Measurements from ENCODE around the gene NRCAM.

DNA sequence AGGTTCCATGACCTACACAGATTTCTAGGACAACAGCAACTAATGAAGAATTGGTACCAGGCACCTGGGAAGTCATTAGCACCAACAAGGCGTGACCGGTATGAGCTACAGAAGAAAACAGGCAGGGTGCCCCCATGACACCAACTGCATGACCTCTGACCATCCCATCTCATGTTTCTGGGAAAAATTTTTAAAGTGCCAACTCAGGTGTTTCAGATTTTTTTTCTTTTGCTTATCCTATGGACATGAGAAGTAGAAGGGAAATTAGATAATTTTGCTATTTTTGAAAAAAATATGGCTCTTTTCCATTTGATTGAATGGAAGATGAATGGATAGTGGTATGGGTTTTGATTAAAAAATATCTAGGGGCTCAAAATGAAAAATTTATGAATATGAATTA, 154.8 kb downstream of the NRCAM start:
- TF ChIP-seq, protein P1, sequence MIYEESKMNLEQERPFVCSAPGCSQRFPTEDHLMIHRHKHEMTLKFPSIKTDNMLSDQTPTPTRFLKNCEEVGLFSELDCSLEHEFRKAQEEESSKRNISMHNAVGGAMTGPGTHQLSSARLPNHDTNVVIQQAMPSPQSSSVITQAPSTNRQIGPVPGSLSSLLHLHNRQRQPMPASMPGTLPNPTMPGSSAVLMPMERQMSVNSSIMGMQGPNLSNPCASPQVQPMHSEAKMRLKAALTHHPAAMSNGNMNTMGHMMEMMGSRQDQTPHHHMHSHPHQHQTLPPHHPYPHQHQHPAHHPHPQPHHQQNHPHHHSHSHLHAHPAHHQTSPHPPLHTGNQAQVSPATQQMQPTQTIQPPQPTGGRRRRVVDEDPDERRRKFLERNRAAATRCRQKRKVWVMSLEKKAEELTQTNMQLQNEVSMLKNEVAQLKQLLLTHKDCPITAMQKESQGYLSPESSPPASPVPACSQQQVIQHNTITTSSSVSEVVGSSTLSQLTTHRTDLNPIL (CRISPR knock-in tag; IDR thresholded peaks at IDR 0.05; ENCODE audit: low read depth) = no peak
- TF ChIP-seq BACH2 (CRISPR knock-in tag; IDR thresholded peaks at IDR 0.05; ENCODE audit: borderline replicate concordance) = no peak
- TF ChIP-seq, protein P2, sequence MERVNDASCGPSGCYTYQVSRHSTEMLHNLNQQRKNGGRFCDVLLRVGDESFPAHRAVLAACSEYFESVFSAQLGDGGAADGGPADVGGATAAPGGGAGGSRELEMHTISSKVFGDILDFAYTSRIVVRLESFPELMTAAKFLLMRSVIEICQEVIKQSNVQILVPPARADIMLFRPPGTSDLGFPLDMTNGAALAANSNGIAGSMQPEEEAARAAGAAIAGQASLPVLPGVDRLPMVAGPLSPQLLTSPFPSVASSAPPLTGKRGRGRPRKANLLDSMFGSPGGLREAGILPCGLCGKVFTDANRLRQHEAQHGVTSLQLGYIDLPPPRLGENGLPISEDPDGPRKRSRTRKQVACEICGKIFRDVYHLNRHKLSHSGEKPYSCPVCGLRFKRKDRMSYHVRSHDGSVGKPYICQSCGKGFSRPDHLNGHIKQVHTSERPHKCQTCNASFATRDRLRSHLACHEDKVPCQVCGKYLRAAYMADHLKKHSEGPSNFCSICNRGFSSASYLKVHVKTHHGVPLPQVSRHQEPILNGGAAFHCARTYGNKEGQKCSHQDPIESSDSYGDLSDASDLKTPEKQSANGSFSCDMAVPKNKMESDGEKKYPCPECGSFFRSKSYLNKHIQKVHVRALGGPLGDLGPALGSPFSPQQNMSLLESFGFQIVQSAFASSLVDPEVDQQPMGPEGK (CRISPR knock-in tag; IDR thresholded peaks at IDR 0.05; ENCODE audit: borderline replicate concordance) = no peak
- TF ChIP-seq RARB (CRISPR knock-in tag; IDR thresholded peaks at IDR 0.05) = no peak
- no peak for TF ChIP-seq ZNF70 (CRISPR knock-in tag; IDR thresholded peaks at IDR 0.05)
- TF ChIP-seq ARNTL (CRISPR knock-in tag; IDR thresholded peaks at IDR 0.05; ENCODE audit: borderline replicate concordance, low read depth) = no peak
- TF ChIP-seq, protein P3, sequence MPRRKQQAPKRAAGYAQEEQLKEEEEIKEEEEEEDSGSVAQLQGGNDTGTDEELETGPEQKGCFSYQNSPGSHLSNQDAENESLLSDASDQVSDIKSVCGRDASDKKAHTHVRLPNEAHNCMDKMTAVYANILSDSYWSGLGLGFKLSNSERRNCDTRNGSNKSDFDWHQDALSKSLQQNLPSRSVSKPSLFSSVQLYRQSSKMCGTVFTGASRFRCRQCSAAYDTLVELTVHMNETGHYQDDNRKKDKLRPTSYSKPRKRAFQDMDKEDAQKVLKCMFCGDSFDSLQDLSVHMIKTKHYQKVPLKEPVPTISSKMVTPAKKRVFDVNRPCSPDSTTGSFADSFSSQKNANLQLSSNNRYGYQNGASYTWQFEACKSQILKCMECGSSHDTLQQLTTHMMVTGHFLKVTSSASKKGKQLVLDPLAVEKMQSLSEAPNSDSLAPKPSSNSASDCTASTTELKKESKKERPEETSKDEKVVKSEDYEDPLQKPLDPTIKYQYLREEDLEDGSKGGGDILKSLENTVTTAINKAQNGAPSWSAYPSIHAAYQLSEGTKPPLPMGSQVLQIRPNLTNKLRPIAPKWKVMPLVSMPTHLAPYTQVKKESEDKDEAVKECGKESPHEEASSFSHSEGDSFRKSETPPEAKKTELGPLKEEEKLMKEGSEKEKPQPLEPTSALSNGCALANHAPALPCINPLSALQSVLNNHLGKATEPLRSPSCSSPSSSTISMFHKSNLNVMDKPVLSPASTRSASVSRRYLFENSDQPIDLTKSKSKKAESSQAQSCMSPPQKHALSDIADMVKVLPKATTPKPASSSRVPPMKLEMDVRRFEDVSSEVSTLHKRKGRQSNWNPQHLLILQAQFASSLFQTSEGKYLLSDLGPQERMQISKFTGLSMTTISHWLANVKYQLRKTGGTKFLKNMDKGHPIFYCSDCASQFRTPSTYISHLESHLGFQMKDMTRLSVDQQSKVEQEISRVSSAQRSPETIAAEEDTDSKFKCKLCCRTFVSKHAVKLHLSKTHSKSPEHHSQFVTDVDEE (CRISPR knock-in tag; IDR thresholded peaks at IDR 0.05) = no peak
- no peak for TF ChIP-seq SNAI2 (CRISPR knock-in tag; IDR thresholded peaks at IDR 0.05)
- TF ChIP-seq, protein P4, sequence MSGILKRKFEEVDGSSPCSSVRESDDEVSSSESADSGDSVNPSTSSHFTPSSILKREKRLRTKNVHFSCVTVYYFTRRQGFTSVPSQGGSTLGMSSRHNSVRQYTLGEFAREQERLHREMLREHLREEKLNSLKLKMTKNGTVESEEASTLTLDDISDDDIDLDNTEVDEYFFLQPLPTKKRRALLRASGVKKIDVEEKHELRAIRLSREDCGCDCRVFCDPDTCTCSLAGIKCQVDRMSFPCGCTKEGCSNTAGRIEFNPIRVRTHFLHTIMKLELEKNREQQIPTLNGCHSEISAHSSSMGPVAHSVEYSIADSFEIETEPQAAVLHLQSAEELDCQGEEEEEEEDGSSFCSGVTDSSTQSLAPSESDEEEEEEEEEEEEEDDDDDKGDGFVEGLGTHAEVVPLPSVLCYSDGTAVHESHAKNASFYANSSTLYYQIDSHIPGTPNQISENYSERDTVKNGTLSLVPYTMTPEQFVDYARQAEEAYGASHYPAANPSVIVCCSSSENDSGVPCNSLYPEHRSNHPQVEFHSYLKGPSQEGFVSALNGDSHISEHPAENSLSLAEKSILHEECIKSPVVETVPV (CRISPR knock-in tag; IDR thresholded peaks at IDR 0.05) = no peak
- no peak for TF ChIP-seq ZNF565 (CRISPR knock-in tag; conservative IDR thresholded peaks at IDR 0.05; ENCODE audit: low read depth)
- TF ChIP-seq PPARA (CRISPR knock-in tag; IDR thresholded peaks at IDR 0.05; ENCODE audit: borderline replicate concordance) = no peak
- TF ChIP-seq ZFP30 (CRISPR knock-in tag; IDR thresholded peaks at IDR 0.05) = no peak
